ENCODE results near the gene FOSL2.

The FOSL2 gene

DNA sequence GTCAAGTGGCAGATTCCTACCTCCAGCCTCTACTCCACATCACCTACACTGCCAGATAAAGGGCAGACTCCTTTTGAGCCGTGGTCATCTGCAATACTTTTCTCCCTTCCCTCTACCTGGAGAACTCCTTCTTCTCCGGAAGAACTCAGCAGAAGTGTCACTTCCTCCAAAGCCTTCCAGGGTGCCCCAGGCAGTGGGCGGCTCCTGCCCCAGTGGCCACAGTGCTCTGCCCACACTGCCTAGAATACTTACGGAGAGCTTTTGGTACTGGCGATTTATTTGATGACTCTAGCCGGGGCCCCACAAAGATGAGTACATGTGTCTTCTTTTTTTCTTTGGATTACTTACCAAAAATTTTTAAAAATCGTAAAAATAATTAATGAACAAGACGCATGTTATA lies 39.7 kb downstream of the FOSL2 start:
- DNase-seq (ENCODE audit: low read depth) = no peak

DNA sequence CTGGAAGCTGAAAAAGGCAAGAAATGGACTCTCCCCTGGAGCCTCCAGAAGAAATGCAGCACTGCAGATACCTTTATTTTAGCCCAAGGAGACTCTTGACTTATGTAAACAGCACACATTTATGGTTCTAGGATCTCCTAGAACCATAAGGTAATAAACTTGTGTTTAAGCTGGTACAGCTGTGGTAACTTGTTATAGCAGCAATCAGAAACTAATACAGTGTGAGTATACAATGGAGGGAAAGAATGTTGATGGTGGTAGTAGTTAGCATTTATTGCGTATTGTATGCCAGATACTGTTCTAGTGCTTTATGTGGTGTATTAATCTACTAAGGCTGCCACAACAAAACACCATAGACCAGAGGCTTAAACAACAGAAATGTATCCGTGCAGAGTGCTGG lies 40.6 kb downstream of the FOSL2 start:
- DNase-seq (ENCODE audit: low read depth) = no peak

DNA sequence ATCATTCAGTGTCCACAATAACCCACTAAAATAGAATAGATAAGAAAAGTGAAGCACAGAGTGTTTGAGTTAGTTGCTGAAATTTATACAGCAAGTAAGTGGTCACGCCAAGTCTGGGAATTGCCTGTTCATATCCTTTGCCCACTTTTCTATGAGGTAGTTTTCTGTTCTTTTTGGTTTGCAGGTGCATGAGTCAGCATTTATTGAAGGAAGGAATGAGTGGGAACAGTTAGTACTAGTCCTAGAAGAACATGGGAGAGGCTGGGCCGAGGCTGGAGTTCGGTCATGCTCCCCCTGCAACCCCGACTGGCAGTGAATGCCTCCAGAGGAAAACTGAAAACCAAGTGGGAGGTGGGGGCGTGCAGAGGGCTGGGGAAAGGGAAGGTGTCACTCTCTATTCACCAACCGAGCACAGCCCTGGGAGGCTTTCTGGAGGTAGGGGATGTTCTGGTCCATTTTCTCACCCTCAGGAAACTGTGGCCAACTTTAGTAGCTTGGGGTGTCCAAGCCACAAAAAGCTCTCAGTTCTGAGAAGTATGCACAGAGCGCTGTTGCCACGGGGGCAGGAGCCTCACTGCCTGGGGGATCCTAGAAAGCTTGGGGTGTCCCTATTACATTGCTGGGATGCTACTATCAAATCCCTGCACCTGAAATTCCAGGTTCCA lies 41.4 kb downstream of the FOSL2 start:
- no peak for DNase-seq (ENCODE audit: low read depth)

DNA sequence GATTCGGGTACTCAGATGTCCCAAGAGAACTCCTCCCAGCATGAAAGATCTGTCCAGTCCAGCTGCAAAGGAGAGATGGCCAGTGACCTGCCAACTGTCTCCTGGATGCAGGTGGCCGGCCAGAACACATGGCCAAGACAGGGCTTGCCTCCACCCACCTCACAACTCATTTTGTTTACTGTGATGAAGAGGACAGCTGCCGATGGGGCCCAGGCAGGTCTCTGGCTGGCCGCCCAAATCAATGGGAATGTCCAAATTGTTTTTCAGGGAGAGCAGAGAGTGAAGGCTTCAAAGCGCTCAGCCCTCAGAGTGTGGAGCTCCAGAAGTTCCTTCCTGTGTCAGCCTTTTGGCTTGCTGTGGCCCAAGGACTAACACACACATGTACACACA lies 41.9 kb downstream of the FOSL2 start:
- DNase-seq (ENCODE audit: low read depth) = no peak

DNA sequence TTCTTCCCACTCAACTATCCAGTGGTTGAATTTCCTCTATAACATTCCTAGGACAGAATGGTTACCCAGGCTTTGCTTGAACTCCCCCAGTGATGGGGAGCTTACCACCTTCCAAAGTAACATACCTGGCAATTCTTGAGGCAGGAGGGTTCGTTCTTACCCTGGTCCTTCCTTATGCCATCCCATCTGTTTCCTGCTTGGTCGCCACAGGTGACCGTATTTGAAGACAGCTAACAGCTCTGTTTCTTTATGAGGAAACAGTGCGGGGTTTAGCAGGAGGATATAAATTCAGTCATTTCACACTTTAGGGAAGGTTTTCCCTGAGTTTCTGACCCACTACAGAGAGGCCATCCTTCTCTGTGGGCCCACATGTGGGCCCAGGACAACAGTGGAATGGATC lies 42.6 kb downstream of the FOSL2 start:
- no peak for DNase-seq (ENCODE audit: low read depth)

DNA sequence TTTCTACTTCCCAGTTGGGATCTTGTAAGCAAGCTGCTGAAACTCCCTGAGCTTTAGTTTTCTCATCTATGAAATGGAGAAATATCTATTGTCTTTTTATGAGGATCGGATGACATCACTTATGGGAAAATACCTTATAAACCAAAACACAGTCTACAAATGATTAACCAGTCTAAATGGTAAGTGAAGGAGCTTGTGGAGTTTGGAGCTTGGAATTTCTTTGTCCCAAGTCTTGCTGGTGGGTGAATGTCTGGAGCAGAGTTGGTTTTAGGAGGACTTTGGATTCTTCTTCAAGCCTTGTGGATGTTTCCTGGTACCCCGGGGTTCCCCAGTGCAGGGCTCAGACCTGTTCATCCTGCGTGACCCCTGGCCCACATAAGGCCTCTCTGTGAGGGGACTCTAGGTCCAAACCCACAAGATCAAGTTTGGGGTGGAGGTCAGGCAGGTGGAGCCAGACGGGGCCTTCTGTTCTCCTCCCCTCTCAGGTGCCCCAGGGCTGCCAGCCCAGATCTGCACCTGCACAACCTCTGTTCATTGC lies 43.2 kb downstream of the FOSL2 start:
- DNase-seq (ENCODE audit: low read depth) = no peak

DNA sequence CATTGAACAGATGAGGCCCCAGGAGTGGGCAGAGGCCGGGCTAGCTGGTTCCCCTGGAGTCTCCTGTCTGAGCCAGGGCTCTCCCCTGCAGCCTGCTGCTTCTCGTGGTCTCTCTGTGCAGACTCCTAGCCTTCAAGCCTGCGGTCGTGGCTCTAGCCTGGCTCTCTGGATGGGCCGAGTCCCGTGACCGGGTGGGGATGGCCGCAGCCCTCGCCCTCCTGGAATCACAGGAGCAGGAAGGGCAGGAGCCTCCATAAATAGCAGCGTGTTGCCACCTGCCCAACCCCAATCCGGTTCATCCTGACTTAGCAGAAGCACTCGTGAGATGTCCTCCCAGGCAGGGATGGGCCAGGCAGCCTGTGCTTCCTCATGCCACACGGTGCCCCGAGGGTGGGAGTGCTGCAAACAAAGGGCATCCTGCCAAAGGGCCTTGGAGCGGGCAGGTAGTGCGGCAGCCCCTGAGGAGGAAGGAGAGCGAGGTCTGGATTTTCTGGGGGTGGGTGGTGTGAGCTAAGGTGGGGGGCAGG lies 43.9 kb downstream of the FOSL2 start:
- no peak for DNase-seq (ENCODE audit: low read depth)

DNA sequence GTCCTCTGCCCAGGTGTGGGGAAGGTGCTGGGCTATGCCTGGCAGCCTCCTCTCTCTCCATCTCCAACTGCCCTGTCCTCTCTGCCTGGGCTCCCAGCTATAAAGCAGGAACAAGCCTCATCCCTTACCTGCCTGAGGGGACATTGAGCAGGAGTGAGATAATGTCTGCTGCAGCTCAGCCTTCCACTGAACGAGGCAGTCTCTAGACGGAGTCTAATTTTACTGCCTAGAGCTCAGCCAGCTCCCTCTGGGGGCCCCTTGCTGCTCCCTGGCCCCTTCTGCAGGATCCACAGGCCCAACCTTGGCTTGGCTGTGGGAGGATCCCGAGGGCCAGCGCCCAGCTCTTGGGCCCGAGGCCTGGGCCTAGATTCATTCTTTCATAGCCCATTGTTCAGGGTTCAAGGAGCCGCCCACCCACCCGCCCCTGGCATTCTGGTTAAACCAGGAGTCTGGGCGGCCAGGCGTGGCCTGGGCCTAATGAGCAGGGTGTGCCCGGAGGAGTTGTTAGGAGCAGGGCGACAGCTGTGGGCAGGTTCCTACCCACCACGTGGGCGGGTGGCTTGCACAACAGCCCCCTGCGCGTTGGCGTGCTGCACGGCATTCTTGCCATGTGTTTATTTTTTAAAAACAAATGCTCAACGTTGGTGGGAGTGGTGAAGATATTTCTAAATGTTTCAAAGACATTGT lies 44.6 kb downstream of the FOSL2 start:
- no peak for DNase-seq (ENCODE audit: low read depth)

DNA sequence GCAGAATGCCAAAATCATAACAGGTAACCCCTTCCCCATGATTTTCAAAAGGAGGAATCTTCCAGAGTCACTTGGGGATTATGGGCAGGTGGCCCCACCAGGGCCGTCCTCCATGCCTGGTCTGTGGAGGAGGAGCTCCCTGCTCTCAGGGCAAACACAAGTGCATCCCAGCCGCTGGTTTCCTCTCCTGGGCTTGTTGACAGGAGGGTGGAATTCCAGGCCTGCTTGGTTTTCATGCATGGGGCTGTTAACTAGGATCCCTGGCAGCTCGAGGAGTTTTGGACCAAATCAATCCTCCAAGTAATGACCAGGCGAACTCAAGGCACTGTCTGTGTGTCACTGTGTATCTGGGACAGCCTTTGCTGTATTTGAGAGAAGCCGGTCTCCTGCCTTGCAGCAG lies 45.3 kb downstream of the FOSL2 start:
- no peak for DNase-seq (ENCODE audit: low read depth)

DNA sequence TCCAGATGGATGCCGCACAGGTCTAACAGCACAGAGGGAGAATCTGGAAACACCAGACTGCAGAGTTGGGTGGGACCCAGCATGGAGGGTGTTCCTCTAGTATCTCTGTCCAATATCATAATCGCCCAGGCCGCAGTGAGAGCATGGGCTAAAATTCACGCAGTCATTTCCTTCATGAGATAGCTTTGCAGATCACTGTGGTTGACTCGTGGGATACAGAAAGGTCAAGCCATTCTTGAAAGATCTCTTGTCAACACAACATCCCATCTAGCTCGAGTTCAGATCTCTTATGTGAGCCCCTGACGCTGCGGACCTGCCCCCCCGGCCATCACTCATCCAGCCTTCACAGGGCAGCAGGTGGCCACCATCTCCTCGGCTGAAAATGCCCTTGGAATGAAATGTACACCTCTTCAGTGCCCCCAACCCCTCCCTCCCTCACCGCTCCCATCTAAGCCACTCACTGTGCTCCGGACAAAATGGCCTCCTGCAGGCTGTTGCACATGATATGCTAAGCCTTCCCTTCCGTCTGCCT lies 45.9 kb downstream of the FOSL2 start:
- DNase-seq (ENCODE audit: low read depth) = no peak

DNA sequence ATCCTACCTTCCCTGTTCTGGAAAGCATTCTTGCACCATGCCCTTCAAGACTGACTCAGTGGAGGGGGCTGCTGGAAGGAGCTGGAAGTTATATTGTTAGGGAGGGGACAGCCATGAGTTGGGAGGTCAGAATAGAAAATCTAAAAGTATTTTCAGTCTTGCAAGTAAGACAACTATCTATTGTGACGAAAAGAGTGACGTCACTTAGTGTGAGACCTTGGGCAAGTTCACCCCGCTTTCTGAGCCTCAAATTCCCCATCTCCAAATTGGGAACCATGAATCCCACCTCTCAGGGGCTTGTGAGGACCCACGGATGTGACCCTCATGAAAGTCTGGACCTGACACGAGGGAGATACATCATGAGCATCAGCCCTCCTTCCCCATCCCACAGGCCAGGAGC lies 46.5 kb downstream of the FOSL2 start:
- DNase-seq (ENCODE audit: low read depth) = no peak

DNA sequence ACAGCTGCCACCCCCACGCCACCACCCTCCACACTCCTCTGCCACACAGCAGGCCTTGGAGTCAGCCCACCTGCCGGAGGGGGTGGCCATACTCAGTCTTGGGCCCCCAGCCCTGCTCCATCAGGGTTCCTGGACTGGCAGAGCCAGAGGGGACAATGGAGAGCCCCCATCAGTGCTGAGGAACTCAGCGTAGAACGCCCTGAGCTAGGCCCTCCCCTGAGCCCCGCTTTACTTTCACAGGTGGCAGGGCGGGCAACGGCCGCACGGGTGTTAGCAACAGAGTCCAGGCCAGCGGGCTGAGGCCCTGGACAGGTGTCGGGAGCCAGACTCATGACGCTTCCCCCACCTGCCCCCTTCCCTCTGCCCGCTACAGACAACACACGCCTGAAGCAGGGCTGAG lies 47.1 kb downstream of the FOSL2 start:
- DNase-seq (ENCODE audit: low read depth) = no peak

DNA sequence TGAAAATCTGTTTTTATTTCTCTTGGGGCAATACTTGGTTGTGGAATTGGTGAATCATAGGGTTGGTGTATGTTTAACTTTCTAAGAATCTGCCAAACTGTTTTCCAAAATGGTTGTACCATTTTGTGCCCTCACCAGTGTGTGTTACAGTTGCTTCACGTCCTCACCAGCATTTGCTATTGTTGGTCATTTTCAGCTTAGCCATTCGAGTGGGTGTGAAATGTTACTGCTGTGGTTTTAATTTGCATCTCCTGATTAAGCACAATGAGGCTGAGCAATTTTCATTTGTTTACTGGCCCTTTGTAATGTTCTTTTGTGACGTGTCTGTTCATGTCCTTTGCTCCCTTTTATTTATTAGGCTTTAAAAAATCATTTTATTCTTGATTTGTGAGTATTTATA lies 49.7 kb downstream of the FOSL2 start:
- DNase-seq (ENCODE audit: low read depth) = no peak

DNA sequence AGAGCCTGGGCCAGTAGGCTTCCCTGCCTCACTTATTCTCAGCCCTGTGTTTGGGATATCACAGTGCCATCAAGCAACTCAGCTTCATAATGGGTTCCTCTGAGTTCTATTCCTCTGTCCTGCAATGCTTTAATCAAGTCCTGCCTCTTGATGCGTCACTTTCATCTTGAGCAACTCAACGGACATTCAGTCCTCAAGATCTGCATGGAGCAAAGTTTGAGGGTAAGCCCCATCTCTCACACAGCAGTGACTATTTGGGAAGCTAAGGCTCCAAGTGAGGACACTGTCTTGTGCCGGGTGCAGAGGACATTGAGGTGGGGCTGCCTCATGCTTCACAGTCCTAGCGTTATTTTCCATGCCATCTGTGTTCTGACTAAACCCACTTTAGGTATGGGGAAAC lies 52.3 kb downstream of the FOSL2 start:
- DNase-seq (ENCODE audit: low read depth) = no peak

DNA sequence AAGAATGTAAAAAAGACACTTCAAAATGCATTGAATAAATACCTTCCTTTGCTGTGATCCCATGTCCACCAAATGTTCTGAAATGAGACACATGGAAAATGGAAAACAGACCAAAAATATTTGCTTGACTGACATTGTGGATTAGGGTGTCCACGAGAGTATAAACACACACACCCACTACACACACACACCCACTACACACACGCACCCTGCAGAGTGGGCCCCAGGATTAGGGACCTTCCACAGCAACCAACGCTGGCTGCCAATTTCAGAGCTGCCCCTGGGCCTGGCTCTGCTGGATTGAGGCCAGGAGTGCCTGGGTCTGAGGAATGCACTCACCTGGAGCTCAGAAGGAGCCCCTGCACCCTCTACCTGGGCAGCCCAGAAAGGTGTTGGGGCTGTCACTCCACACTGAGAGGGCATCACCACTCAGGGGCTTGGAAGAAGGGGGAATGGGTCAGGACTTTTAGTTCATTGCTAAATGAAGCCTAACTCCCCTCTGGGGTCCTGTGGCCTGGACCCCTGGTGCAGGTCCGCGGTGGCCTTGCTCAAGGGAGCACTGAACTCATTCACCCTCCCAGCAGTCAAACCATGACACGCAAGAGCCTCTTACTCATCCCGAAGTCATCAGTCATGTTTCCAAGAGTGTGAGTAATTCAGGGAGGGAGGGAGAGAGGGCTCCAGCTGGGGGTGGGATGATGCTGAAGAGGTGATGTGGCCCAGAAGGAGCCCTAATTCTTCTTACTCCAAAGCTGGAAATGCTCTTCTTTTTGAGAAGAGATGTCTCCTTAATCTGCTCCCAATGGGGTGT lies 53.0 kb downstream of the FOSL2 start:
- peak; percentile 24 for DNase-seq (ENCODE audit: low read depth)

DNA sequence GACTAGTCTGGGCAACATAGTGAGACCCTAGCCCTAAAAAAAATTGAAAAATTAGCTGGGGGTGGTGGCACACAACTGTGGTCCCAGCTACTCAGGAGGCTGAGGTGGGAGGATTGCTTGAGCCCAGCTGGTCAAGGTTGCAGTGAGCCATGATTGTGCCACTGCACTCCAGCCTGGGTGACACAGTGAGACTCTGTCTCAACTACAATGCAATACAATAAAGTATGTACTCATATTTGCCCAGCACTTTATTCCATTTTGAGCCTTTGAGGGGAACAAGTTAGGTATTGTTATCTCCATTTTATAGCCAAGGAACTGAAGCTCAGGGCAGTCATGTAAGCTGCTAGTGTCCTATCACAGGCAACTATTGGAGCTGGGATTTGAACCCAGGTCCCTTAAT lies 53.9 kb downstream of the FOSL2 start:
- no peak for DNase-seq (ENCODE audit: low read depth)

DNA sequence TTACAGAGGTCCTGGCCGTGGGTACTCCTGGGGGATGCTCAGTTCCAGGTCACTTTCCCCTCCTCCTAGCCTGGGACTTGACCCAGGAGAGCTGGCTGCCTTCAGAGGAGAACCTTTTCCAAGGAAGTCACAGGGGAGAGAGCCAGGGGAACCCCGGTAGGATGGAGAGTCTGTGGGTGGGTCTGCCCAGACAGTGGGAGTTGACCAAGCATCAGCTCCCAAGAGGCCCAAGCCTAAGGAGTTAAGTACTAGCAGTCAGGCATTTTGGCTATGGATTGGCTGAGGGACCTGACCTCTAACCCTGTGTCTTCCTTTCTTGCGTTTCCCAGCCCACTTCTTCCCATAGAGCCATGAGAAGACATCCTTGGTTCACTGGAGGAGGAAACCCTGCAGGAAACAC lies 54.4 kb downstream of the FOSL2 start:
- no peak for DNase-seq (ENCODE audit: low read depth)

DNA sequence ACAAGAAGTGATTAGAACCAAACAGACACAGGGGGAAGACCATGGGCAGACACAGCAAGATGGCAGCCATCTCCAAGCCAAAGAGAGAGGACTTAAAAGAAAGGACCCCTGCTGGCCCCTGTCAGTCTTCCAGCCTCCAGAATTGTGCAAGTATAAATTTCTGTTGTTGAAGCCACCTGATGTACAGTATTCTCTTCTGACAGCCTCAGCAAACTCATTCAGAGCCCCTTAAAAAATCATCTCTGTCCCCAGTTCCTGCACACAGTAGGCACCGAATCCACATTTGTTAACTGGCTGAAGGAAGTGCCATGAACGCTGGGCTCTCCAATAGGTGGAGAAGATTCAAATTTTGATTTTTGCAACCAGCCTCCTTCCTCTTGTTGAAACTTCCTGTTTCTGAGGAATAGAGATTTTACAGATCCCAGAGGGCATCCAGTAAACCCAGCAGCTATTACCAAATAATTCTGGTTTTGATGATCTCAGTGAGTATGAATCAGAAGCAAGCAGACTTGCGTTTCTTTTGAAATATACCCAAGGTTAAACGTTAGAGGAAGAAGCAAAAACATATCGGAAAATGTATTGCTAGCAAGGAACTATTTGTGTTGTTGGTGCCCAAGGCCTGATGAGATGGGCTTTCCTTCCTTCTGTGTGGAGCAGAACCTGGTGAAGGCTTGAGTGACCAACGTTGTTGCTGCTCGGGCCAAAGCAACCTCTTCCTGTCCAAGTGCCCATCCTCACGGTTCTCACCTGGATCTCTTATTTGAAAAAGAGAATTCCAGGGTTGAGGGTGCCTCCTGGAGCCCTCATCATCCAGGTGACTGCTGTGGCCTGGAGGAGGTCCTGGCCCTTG lies 55.5 kb downstream of the FOSL2 start:
- DNase-seq (ENCODE audit: low read depth) = no peak

DNA sequence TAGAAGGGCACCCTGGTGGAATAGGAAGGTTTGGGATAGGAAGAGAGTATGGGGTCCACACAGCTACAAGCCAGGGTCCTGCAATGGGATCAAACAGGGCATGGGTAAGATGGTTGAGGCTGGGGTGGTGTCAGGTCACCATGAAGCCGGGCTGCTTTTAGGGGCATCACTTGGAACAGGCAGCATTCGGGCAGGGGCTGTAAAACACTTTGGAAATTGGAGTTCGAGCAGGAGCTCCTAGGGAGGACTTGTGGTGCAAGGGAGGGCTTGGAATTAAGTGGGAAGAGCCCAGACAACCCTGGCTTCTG lies 56.1 kb downstream of the FOSL2 start:
- DNase-seq (ENCODE audit: low read depth) = no peak

DNA sequence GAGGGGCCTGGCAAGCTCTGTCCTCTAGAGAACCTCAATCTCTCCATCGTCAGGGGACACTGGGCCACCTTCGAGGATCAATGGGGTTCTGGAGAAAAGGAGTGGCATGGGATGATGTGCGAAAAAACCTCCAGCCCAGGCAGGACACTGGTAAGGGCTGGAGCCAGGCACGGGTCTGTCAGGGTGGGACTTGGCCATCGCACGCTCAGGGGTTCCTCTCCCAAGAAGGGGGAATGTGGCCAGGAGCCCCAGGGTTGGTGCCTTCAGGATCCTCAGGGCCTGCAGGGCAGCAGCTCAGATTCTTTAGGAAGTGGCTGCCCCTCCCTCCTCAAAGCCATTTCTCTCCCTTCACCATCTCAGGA lies 56.4 kb downstream of the FOSL2 start:
- DNase-seq (ENCODE audit: low read depth) = no peak

DNA sequence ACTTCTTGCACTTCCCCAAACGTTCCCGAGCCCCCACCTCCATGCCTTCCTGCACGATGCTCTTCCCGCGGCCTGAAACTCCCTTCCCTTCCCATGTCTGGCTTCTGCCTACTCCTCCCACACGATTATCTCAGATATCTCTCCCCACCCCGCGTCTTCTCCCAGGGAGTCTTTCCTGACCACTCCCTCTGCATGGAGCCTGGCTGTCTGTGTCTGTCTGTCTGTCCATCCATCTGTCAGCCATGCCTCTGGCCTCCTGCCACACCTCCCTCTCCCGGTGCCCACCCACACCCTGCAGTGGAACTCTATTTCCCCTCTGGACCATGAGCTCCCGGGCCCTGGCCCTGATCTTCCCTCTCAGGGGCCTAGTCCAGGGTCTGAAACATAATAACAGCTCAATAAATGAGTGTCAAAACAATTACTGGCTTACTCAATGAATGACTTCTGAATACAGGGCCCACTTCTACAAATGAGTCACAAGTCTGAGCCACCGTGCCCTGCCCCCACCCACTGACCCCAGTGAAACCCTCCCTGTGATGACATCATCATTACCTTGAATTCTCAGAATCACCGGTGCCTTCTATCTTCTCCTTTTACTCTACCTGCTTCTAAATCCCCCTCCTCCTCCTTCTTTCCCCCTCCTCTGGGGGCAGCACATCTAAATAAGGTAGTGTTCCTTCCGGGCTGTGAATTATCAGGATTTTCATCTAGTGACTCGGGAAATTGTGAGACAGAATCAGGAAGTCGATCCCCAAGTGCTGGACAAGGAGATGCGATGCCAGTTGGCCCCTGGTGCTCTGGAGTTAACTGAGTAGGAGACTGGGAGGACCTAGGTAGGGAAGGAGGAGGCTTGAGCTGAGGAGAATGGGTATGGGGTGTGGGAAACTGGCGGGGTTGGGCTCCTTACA lies 57.1 kb downstream of the FOSL2 start:
- peak; percentile 76 for DNase-seq (ENCODE audit: low read depth)
